Spleen (tissue), 11 donors: ENCODE measurements around the gene RUSF1. TPM values are rescaled to one million over a fixed set of nuclear protein-coding genes. Genes with fewer than 3 reads are reported as not detected.
"Not testable (repeated sequence)": the region's sequence is repeated elsewhere in the genome, so short reads cannot be mapped to it uniquely, and the experiment has no call there.

Experiments
- DNase-seq: peaks from one replicate; pipeline ENCODE4 v3.0.0-alpha.2; 2020
- H3K27ac ChIP-seq, 8 donors: fragments of 200-600 bp; sonication (generic) in 7 of 8; 1 replicate in 4 of 8; 2 replicates in 4 of 8; pipeline versions ENCODE4 v1.5.0 to v1.8.0; 2016 to 2021; ENCODE audit warnings: inconsistent platforms in 4 of 8, mild to moderate bottlenecking in 4 of 8, moderate library complexity in 1 of 8
- H3K27me3 ChIP-seq, 7 donors: fragments of 200-600 bp; sonication (generic) in 6 of 7; replicated peaks in 1 of 7; 1 replicate in 4 of 7; 2 replicates in 3 of 7; pipeline versions ENCODE4 v1.5.0 to v1.8.0; 2016 to 2021; ENCODE audit warnings: inconsistent platforms in 3 of 7, mild to moderate bottlenecking in 1 of 7
- H3K36me3 ChIP-seq, 6 donors: fragments of 200-600 bp; sonication (generic) in 5 of 6; 1 replicate in 4 of 6; 2 replicates in 2 of 6; pipeline versions ENCODE4 v1.5.0 to v1.8.0; 2016 to 2021; ENCODE audit warnings: inconsistent platforms in 2 of 6
- H3K4me1 ChIP-seq, 6 donors: fragments of 200-600 bp; sonication (generic) in 5 of 6; 1 replicate in 3 of 6; 2 replicates in 3 of 6; pipeline versions ENCODE4 v1.5.0 to v1.8.0; 2016 to 2021; ENCODE audit warnings: inconsistent platforms in 3 of 6
- H3K4me3 ChIP-seq, 8 donors: fragments of 200-600 bp; sonication (generic) in 7 of 8; 1 replicate in 4 of 8; 2 replicates in 4 of 8; pipeline versions ENCODE4 v1.5.0 to v1.8.0; 2016 to 2021; ENCODE audit warnings: inconsistent platforms in 4 of 8, mild to moderate bottlenecking in 4 of 8, moderate library complexity in 2 of 8
- H3K9me3 ChIP-seq, 8 donors: fragments of 200-600 bp; sonication (generic) in 7 of 8; 1 replicate in 4 of 8; 2 replicates in 4 of 8; pipeline versions ENCODE4 v1.5.0 to v1.8.0; 2016 to 2021; ENCODE audit warnings: inconsistent platforms in 4 of 8
- CTCF ChIP-seq, 11 experiments: fragments of 200-600 bp in 7 of 11; fragments of 450-650 bp in 4 of 11; sonication (generic) in 4 of 11; IDR thresholded peaks in 8 of 11; conservative IDR thresholded peaks in 3 of 11; 1 replicate in 7 of 11; 2 replicates in 4 of 11; pipeline versions ENCODE4 v1.4.0 to v1.8.0; 2016 to 2021; ENCODE audit warnings: antibody characterized with exemption in 11 of 11, inconsistent platforms in 4 of 11, mild to moderate bottlenecking in 1 of 11
- POLR2A ChIP-seq, 3 donors: fragments of 450-650 bp; IDR thresholded peaks; one replicate each; pipeline ENCODE4 v1.5.1; 2017; ENCODE audit warnings: antibody characterized with exemption in 3 of 3, mild to moderate bottlenecking in 1 of 3
- POLR2AphosphoS5 ChIP-seq, 3 donors: sonication (generic); formaldehyde crosslinking; IDR thresholded peaks; one replicate each; pipeline ENCODE4 v1.5.1; 2017; ENCODE audit warnings: antibody characterized with exemption in 3 of 3
- WGBS, 5 donors: extraction: QIAGEN DNeasy Blood & Tissue Kit in 3 of 5; methylation state at CpG; one replicate each; pipeline versions ENCODE4 v1.1.5 to v1.1.7; 2013 to 2018; 5-methylcytosine and 5-hydroxymethylcytosine counted together
- intact Hi-C: fragments of 100-400 bp; cut with DNase I; formaldehyde crosslinking; loops from one replicate; pipeline ENCODE4 v1.15.0; 2023; ENCODE audit warnings: low total_unique reads
- polyA plus RNA-seq, 3 donors: library from polyadenylated mRNA; stranded (reverse); fragments of 200-250 nt; gene quantifications; one replicate each; pipeline ENCODE4 v1.2.1, GENCODE V29; 2013
- total RNA-seq, 7 donors: library from RNA; depleted of rRNA in 3 of 7; stranded (reverse); fragments of >200 nt in 3 of 7; fragmentation: NEBNext Ultra II Directional in 4 of 7; extraction: Animal tissue kit (Norgen Biotek cat#: 25700) in 4 of 7; gene quantifications; one replicate each; pipeline versions ENCODE4 v1.1.0 to v1.2.1, GENCODE V29; 2016 to 2021
- donor health status: healthy with polysubstance abuse.
- donor health status: DM: no; HTN: no; CAD: no; lungs with moderate emphysema.
- donor health status: DM: no; HTN: no; CAD: no.
- donor health status: Bipolar disorder and iron deficiency.
- donor health status: healthy.
- donor health status: DM: no; HTN: no; CAD: no.
- donor health status: DM: yes; HTN: yes; CAD: no.

RUSF1 gene
- total and polyA plus RNA-seq, 10 donors = 36.6 to 73.3 (median 51.2) TPM

GRCh38 chr16:31528523-31529107 lies 20.4 kb upstream of the RUSF1 start:
- Histone ChIP-seq H3K36me3 (no peaks in the 10 kb centered on the region), H3K27ac (no peak overlapping the region), H3K27me3 (peaks cover 0 to 72% (median 23%) of the 10 kb centered on the region in 7 donors), H3K9me3 (no peaks in the 10 kb centered on the region), H3K4me1 (peaks cover 0 to 21% (median 7%) of the 10 kb centered on the region in 6 donors), H3K4me3 (peak overlapping the region in 4 of 8 donors; percentile 12 to 52 (median 32))
- no peak for TF ChIP-seq POLR2A (IDR thresholded peaks at IDR 0.05)
- TF ChIP-seq POLR2AphosphoS5 (IDR thresholded peaks at IDR 0.05) = no peak
- no peak for TF ChIP-seq CTCF (IDR thresholded peaks at IDR 0.05 in 8 of 11, conservative IDR thresholded peaks at IDR 0.05 in 3 of 11)
- no peak for DNase-seq
- 48 to 69% (median 57%) methylated on average over 11 of the region's 11 CpGs for WGBS, 5 donors
- intact Hi-C loops = no loop called here

GRCh38 chr16:31527734-31528274 lies 19.6 kb upstream of the RUSF1 start, which contains the start of gene AHSP:
Gene AHSP, plus strand, starts transcription at chr16:31527900. Its CDS starts 240 bp downstream, at chr16:31528140.
- peaks cover 0 to 64% (median 23%) of the 10 kb centered on the region in 7 donors for H3K27me3 ChIP-seq
- H3K27ac ChIP-seq = no peak within 1 kb of the TSS
- H3K4me1 ChIP-seq = peaks cover 0 to 21% (median 7%) of the 10 kb centered on the region in 6 donors
- no peak for DNase-seq
- intact Hi-C loops = no loop called here
- H3K4me3 ChIP-seq = peak within 1 kb of the TSS in 3 of 8 donors; percentile 27 to 52 (median 37)
- TF ChIP-seq CTCF (IDR thresholded peaks at IDR 0.05 in 8 of 11, conservative IDR thresholded peaks at IDR 0.05 in 3 of 11) (no peak), POLR2A (IDR thresholded peaks at IDR 0.05) (no peak), POLR2AphosphoS5 (IDR thresholded peaks at IDR 0.05) (no peak)
- no peaks in the 10 kb centered on the region for H3K36me3 ChIP-seq
- H3K9me3 ChIP-seq = no peaks in the 10 kb centered on the region
- WGBS, 5 donors = 67 to 85% (median 69%) methylated on average over 6 of the region's 6 CpGs

- H3K9me3 ChIP-seq = no peaks in the 10 kb centered on the region
- peaks cover 0 to 21% (median 7%) of the 10 kb centered on the region in 6 donors for H3K4me1 ChIP-seq
- peaks cover 0 to 39% (median 18%) of the 10 kb centered on the region in 7 donors for H3K27me3 ChIP-seq
- WGBS, 5 donors = 89 to 95% (median 94%) methylated on average over 3 of the region's 3 CpGs
- no peak for DNase-seq
- H3K27ac ChIP-seq = no peak overlapping the region
- TF ChIP-seq POLR2A (IDR thresholded peaks at IDR 0.05) (no peak), POLR2AphosphoS5 (IDR thresholded peaks at IDR 0.05) (no peak), CTCF (IDR thresholded peaks at IDR 0.05 in 8 of 11, conservative IDR thresholded peaks at IDR 0.05 in 3 of 11) (no peak)
- H3K4me3 ChIP-seq = no peak overlapping the region
- intact Hi-C loops = no loop called here
- H3K36me3 ChIP-seq = no peaks in the 10 kb centered on the region
Measured at GRCh38 chr16:31525113-31525512, 16.9 kb upstream of the RUSF1 start.

DNA sequence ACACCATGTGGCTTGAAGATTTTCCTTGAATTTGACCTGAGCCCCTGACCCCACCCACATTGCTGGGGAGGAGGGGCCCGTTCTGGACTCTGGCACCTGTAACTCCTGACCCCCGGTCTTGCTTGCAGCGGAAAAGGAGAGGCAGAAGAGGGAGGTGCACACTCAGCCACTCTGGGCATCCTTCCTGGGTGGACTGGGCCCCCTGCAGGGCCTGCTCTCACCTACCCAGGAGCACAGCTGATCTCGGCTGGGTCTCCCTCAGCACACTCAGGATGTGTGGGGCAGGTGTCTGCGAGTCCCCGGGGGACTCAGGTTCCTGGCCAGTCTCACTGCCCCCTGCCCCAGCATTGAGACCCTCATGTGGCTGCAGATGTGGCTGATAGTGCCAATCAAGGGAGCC lies 15.6 kb upstream of the RUSF1 start:
- H3K4me1 ChIP-seq, intact Hi-C loops: not testable (repeated sequence)
- 78 to 90% (median 82%) methylated on average over 3 to 4 of the region's 6 CpGs; no CpG with 5 or more reads in 1 of the 5 donors for WGBS, 5 donors

More for the DNA sequence above, 15.6 kb upstream of the RUSF1 start:
- DNase-seq, H3K27ac ChIP-seq, H3K4me3 ChIP-seq, H3K9me3 ChIP-seq, H3K36me3 ChIP-seq: not testable (repeated sequence)
- peaks cover 0 to 25% (median 7%) of the 10 kb centered on the region in 7 donors for H3K27me3 ChIP-seq
